IMR-90 (cell line): ENCODE measurements around the gene PPP1R9B. TPM values are rescaled to one million over a fixed set of nuclear protein-coding genes. Genes with fewer than 3 reads are reported as not detected.

Experiments used
- ATAC-seq: fragments of 200-7000 bp; cut with Tn5 transposase; 2 replicates; pipeline ENCODE4 v1.9.1; 2020; ENCODE audit warnings: low read depth, mild to moderate bottlenecking, moderate library complexity
- BruUV-seq: library from RNA; stranded (reverse); fragments of 400-500 nt; replicated peaks from 2 replicates; lab custom pipeline; 2021; lab: Mats Ljungman, UMichigan
- CTCF ChIA-PET: fragments of 300-600 bp; formaldehyde crosslinking; extraction: SDS; loops from one replicate; lab custom pipeline; 2021; ENCODE audit warnings: antibody characterized with exemption; lab: Yijun Ruan, JAX
- POLR2A ChIA-PET: fragments of 300-600 bp; sonication (Branson Sonifier 250); formaldehyde crosslinking; loops from one replicate; lab custom pipeline; 2022; ENCODE audit warnings: antibody characterized with exemption; ENCODE audit not compliant: unreplicated experiment; lab: Charles Lee
- DNase-seq: peaks from one replicate; pipeline ENCODE4 v3.0.0; 2013
- H2AFZ ChIP-seq: replicated peaks from 2 replicates; pipeline ENCODE3; 2013; ENCODE audit warnings: low read length, mild to moderate bottlenecking; ENCODE audit not compliant: poor library complexity
- H2AK5ac ChIP-seq: 2 replicates; pipeline ENCODE4 v1.6.1; 2013; ENCODE audit warnings: low read depth, low read length, inconsistent platforms
- H2AK9ac ChIP-seq: replicated peaks from 2 replicates; pipeline ENCODE3; 2013; ENCODE audit warnings: mild to moderate bottlenecking, low read depth, low read length, moderate library complexity; ENCODE audit not compliant: poor library complexity
- H2BK120ac ChIP-seq: 2 replicates; pipeline ENCODE4 v1.6.1; 2013; ENCODE audit warnings: low read depth, low read length, inconsistent platforms
- H2BK15ac ChIP-seq: 3 replicates; pipeline ENCODE4 v1.6.1; 2013; ENCODE audit warnings: low read depth, low read length, inconsistent platforms
- H2BK20ac ChIP-seq: 2 replicates; pipeline ENCODE4 v1.6.1; 2013; ENCODE audit warnings: low read depth, mild to moderate bottlenecking, inconsistent platforms, low read length, moderate library complexity
- H2BK5ac ChIP-seq: 2 replicates; pipeline ENCODE4 v1.6.1; 2013; ENCODE audit warnings: mild to moderate bottlenecking, low read depth, low read length, inconsistent platforms; ENCODE audit not compliant: poor library complexity, severe bottlenecking
- H3K14ac ChIP-seq: replicated peaks from 2 replicates; pipeline ENCODE4 v1.6.1; 2013; ENCODE audit warnings: low read depth, low read length, inconsistent platforms
- H3K18ac ChIP-seq: 2 replicates; pipeline ENCODE4 v1.6.1; 2013; ENCODE audit warnings: low read depth, low read length, control low read depth
- H3K23ac ChIP-seq: 2 replicates; pipeline ENCODE4 v1.6.1; 2013; ENCODE audit warnings: low read depth, low read length, inconsistent platforms
- H3K27ac ChIP-seq: 2 replicates; pipeline ENCODE4 v1.5.1; 2013; ENCODE audit warnings: mild to moderate bottlenecking, control low read depth, low read length; ENCODE audit not compliant: insufficient read depth
- H3K27me3 ChIP-seq: 2 replicates; pipeline ENCODE4 v1.6.1; 2013; ENCODE audit warnings: low read length; ENCODE audit not compliant: control insufficient read depth, insufficient read depth
- H3K36me3 ChIP-seq: 2 replicates; pipeline ENCODE4 v1.6.1; 2013; ENCODE audit warnings: low read length, mixed read lengths; ENCODE audit not compliant: control insufficient read depth, insufficient read depth
- H3K4ac ChIP-seq: 2 replicates; pipeline ENCODE4 v1.6.1; 2013; ENCODE audit warnings: low read depth, low read length, inconsistent platforms
- H3K4me1 ChIP-seq: 2 replicates; pipeline ENCODE4 v1.6.1; 2013; ENCODE audit warnings: low read length, mixed read lengths; ENCODE audit not compliant: control insufficient read depth, insufficient read depth
- H3K4me2 ChIP-seq: 2 replicates; pipeline ENCODE4 v1.6.1; 2013; ENCODE audit warnings: low read depth, mild to moderate bottlenecking, control low read depth, low read length, moderate library complexity
- H3K4me3 ChIP-seq: 2 replicates; pipeline ENCODE4 v1.5.1; 2013; ENCODE audit warnings: low read depth, mild to moderate bottlenecking, control low read depth, low read length, moderate library complexity; ENCODE audit not compliant: insufficient read depth
- H3K56ac ChIP-seq: 2 replicates; pipeline ENCODE4 v1.6.1; 2013; ENCODE audit warnings: low read length, inconsistent platforms; ENCODE audit not compliant: insufficient read depth; ENCODE audit errors: extremely low read depth
- H3K79me1 ChIP-seq, 2 experiments: 2 replicates each; pipeline ENCODE4 v1.6.1; 2013; ENCODE audit warnings: low read length in 2 of 2, inconsistent platforms in 1 of 2, low read depth in 1 of 2
- H3K9ac ChIP-seq: 2 replicates; pipeline ENCODE4 v1.6.1; 2013; ENCODE audit warnings: low read depth, low read length, control low read depth
- H3K9me1 ChIP-seq: 2 replicates; pipeline ENCODE4 v1.6.1; 2013; ENCODE audit warnings: low read length, inconsistent platforms; ENCODE audit not compliant: insufficient read depth
- H3K9me3 ChIP-seq: 2 replicates; pipeline ENCODE4 v1.6.1; 2013; ENCODE audit warnings: low read length; ENCODE audit not compliant: control insufficient read depth, insufficient read depth
- H4K20me1 ChIP-seq: 2 replicates; pipeline ENCODE4 v1.6.1; 2013; ENCODE audit warnings: low read length, inconsistent platforms; ENCODE audit not compliant: insufficient read depth
- H4K5ac ChIP-seq: 2 replicates; pipeline ENCODE4 v1.6.1; 2013; ENCODE audit warnings: mild to moderate bottlenecking, low read depth, low read length, control low read depth
- H4K8ac ChIP-seq, 2 experiments: 2 replicates each; pipeline ENCODE4 v1.6.1; 2013; ENCODE audit warnings: low read depth in 2 of 2, low read length in 2 of 2, control low read depth in 1 of 2, inconsistent platforms in 1 of 2
- H4K91ac ChIP-seq: 2 replicates; pipeline ENCODE4 v1.6.1; 2013; ENCODE audit warnings: low read depth, low read length, inconsistent platforms; ENCODE audit not compliant: insufficient read depth
- BHLHE40 ChIP-seq: fragments of 150-350 bp; IDR thresholded peaks from 2 replicates; pipeline ENCODE4 v1.6.1; 2016; ENCODE audit warnings: mild to moderate bottlenecking, low read depth, low read length
- FOS ChIP-seq: fragments of 150-350 bp; IDR thresholded peaks from 2 replicates; pipeline ENCODE4 v1.6.1; 2016; ENCODE audit warnings: low read depth, low read length
- MAFK ChIP-seq: IDR thresholded peaks from 2 replicates; pipeline ENCODE4 v1.6.1; 2012; ENCODE audit warnings: low read depth, low read length, improper control_type of control experiment
- MAZ ChIP-seq: IDR thresholded peaks from 2 replicates; pipeline ENCODE4 v1.6.1; 2012; ENCODE audit warnings: low read depth, mild to moderate bottlenecking, low read length, improper control_type of control experiment, moderate library complexity, borderline replicate concordance
- NFE2L2 ChIP-seq: fragments of 150-350 bp; IDR thresholded peaks from 2 replicates; pipeline ENCODE4 v1.6.1; 2016; ENCODE audit warnings: low read depth, mild to moderate bottlenecking, low read length
- RAD21 ChIP-seq: IDR thresholded peaks from 2 replicates; pipeline ENCODE4 v1.6.1; 2012; ENCODE audit warnings: low read length, improper control_type of control experiment
- WGBS, 2 experiments: methylation state at CpG; one replicate each; pipeline versions ENCODE4 v1.1.5 to v1.1.7; 2013; ENCODE audit warnings: missing lambda C conversion rate in 2 of 2; ENCODE audit not compliant: insufficient read length in 1 of 2; ENCODE audit errors: extremely low coverage in 2 of 2; 5-methylcytosine and 5-hydroxymethylcytosine counted together
- dilution Hi-C: fragments of 300-500 bp; cut with HindIII; formaldehyde crosslinking; loops from one replicate; pipeline ENCODE4 v1.14.3; 2018; ENCODE audit warnings: low sequenced_read_pairs; ENCODE audit not compliant: unreplicated experiment
- in situ Hi-C: fragments of 300-500 bp; cut with MboI; formaldehyde crosslinking; loops from 3 replicates; pipeline ENCODE4 v1.14.3; 2019; ENCODE audit warnings: low sequenced_read_pairs, inconsistent platforms, mixed read lengths
- intact Hi-C: fragments of 100-400 bp; cut with micrococcal nuclease; formaldehyde crosslinking; loops from 2 replicates; pipeline ENCODE4 v1.10.0; 2022
- polyA plus RNA-seq, 3 experiments: library from polyadenylated mRNA; depleted of rRNA; stranded (reverse); fragments of >200 nt; gene quantifications; 2 replicates each; pipeline ENCODE4 v1.2.3, GENCODE V29; 2012; ENCODE audit warnings: low replicate concordance in 1 of 3
- total RNA-seq: library from RNA; depleted of rRNA; stranded (reverse); fragments of >200 nt; gene quantifications from 2 replicates; pipeline ENCODE4 v1.2.3, GENCODE V29; 2012
- TF ChIP-seq, protein P1 (sequence below): fragments of 150-350 bp; IDR thresholded peaks from 2 replicates; pipeline ENCODE4 v1.6.1; 2017; ENCODE audit warnings: mild to moderate bottlenecking, antibody characterized with exemption, low read length, low read depth
- TF ChIP-seq, protein P2 (sequence below): conservative IDR thresholded peaks from 2 replicates; pipeline ENCODE4 v1.5.1; 2012; ENCODE audit warnings: mild to moderate bottlenecking, low read depth, low read length, improper control_type of control experiment

The PPP1R9B gene
- total and polyA plus RNA-seq, 2 of the 4 experiments (the other 2 are of a cell fraction), result 23.0 to 28.0 TPM

DNA sequence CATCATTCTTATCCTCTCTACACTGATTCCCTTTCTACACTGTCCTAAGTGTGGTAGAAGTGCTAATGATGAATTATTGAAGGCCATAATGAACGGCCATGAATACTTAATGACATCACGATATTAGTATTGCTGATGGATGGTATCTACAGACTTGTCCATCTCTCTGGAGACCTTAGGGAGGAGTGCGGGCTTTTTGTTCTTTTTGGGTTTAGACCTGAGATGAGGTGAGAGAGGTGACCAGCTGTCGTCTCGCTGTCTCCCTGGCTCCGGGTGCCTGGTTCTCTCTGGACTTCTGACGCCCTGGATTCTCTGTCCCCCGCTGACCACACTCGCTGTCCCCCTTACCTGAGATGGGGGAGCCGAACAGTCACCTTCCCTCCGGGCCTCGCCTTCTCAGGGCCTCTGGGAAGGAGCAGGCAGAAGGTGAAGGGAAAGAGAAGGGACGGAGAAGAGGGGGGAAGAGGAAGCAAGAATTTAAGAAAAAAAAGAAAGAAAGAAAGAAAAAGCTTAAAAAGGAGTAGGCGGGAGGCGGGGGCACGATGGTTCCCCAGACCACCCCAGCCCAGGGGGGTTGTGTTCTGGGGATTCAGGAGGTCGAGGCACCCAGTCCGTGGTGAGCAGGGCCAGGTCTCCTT, 32.4 kb upstream of the PPP1R9B start:
- Histone ChIP-seq H2BK20ac (no peak overlapping the region), H3K4me2 (no peak overlapping the region), H3K9ac (no peak overlapping the region), H3K27ac (peak overlapping the region; percentile 70), H3K23ac (no peak overlapping the region), H2BK15ac (no peak overlapping the region), H3K4me1 (peaks cover 7% of the 10 kb centered on the region), H3K9me1 (peaks cover 12% of the 10 kb centered on the region; the same call in 1 of the 2 replicates), H3K4ac (0 out of 2 replicates have a peak overlapping the region, but pooled peaks have one; percentile 37), H3K36me3 (peaks cover 44% of the 10 kb centered on the region), H3K14ac (no peak overlapping the region), H3K56ac (no peak overlapping the region), H2BK120ac (no peak overlapping the region), H2AK9ac (peak overlapping the region; percentile 88), H2AFZ (peak overlapping the region; percentile 69), H3K79me1 (peaks cover 0 to 26% of the 10 kb centered on the region in 2 experiments; a peak in 2 of 4 replicates), H4K5ac (no peak overlapping the region), H4K8ac (peak overlapping the region in 1 of 2 experiments; percentile 54; a peak in 1 of 4 replicates), H2BK5ac (peak overlapping the region; percentile 44), H4K91ac (no peak overlapping the region), H2AK5ac (no peak overlapping the region), H4K20me1 (peaks cover 87% of the 10 kb centered on the region), H3K9me3 (no peaks in the 10 kb centered on the region), H3K4me3 (no peak overlapping the region), H3K27me3 (no peaks in the 10 kb centered on the region), H3K18ac (no peak overlapping the region)
- WGBS, 2 experiments, result 100% methylated on average over 2 of the region's 18 CpGs; no CpG with 5 or more reads in 1 of the 2 experiments
- DNase-seq (peak; percentile 50), ATAC-seq (no peak)
- TF ChIP-seq FOS (no peak), BHLHE40 (no peak), RAD21 (no peak), MAFK (no peak), MAZ (0 out of 2 replicates have a peak, but pooled peaks have one; percentile 22), NFE2L2 (no peak)
- TF ChIP-seq, protein P1, sequence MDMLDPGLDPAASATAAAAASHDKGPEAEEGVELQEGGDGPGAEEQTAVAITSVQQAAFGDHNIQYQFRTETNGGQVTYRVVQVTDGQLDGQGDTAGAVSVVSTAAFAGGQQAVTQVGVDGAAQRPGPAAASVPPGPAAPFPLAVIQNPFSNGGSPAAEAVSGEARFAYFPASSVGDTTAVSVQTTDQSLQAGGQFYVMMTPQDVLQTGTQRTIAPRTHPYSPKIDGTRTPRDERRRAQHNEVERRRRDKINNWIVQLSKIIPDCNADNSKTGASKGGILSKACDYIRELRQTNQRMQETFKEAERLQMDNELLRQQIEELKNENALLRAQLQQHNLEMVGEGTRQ, result no peak
- TF ChIP-seq, protein P2, sequence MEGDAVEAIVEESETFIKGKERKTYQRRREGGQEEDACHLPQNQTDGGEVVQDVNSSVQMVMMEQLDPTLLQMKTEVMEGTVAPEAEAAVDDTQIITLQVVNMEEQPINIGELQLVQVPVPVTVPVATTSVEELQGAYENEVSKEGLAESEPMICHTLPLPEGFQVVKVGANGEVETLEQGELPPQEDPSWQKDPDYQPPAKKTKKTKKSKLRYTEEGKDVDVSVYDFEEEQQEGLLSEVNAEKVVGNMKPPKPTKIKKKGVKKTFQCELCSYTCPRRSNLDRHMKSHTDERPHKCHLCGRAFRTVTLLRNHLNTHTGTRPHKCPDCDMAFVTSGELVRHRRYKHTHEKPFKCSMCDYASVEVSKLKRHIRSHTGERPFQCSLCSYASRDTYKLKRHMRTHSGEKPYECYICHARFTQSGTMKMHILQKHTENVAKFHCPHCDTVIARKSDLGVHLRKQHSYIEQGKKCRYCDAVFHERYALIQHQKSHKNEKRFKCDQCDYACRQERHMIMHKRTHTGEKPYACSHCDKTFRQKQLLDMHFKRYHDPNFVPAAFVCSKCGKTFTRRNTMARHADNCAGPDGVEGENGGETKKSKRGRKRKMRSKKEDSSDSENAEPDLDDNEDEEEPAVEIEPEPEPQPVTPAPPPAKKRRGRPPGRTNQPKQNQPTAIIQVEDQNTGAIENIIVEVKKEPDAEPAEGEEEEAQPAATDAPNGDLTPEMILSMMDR, result no peak
- ChIA-PET CTCF (no interaction called here), POLR2A (interaction anchor here (0.6 to 2.0 kb wide), 6 partner anchors 17 to 113 kb away, joined by 3 to 5 read pairs (median 4); partner anchors contain the start of gene TMEM92)
- BruUV-seq, result no TSS peak
- dilution Hi-C loops (no loop called here), intact Hi-C loops (no loop called here), in situ Hi-C loops (no loop called here)
